ENCODE results near the gene GPM6B. TPM values are rescaled to one million over a fixed set of nuclear protein-coding genes. Genes with fewer than 3 reads are reported as not detected.

GPM6B gene
- total and polyA plus RNA-seq, 2 donors (not counting 3 experiments of a cell fraction or from before 2014, with no cell fraction given), result 0.30 TPM; not detected in 1

GRCh38 chrX:13754765-13755164, 62.1 kb downstream of the GPM6B start:
- Histone ChIP-seq H3K4me1 (ENCODE audit: control insufficient read depth, extremely low read depth, insufficient read depth, low read length) (no peaks in the 10 kb centered on the region), H3K9me3 (replicated peaks; ENCODE audit: control insufficient read depth, insufficient read depth, low read length) (no peaks in the 10 kb centered on the region), H2AFZ (ENCODE audit: low read depth, low read length) (no peak overlapping the region), H3K9ac (replicated peaks; ENCODE audit: extremely low read depth, insufficient read depth, low read length) (no peak overlapping the region), H4K20me1 (replicated peaks; ENCODE audit: control insufficient read depth, extremely low read depth, insufficient read depth, low read length) (no peaks in the 10 kb centered on the region), H3K27ac (ENCODE audit: insufficient read depth, low read depth, low read length) (no peak overlapping the region), H3K36me3 (ENCODE audit: control insufficient read depth in 2 of 2, extremely low read depth in 1 of 2, insufficient read depth in 2 of 2, low read length in 2 of 2) (no peaks in the 10 kb centered on the region), H3K4me3 (replicated peaks in 1 of 3; ENCODE audit: insufficient read depth in 1 of 3, low read depth in 1 of 3, low read length in 3 of 3) (no peak overlapping the region), H3K9me1 (replicated peaks; ENCODE audit: control insufficient read depth, extremely low read depth, insufficient read depth, low read length) (no peaks in the 10 kb centered on the region), H3K79me2 (ENCODE audit: control insufficient read depth, insufficient read depth, low read length) (no peaks in the 10 kb centered on the region), H3K27me3 (ENCODE audit: control insufficient read depth in 2 of 2, insufficient read depth in 2 of 2, low read length in 2 of 2) (no peaks in the 10 kb centered on the region), H3K4me2 (ENCODE audit: insufficient read depth, low read length) (no peak overlapping the region)
- dilution Hi-C loops (cut with MboI; ENCODE audit: extremely low pct_ligation_motif_present, low sequenced_read_pairs), result no loop called here
- no TSS peak for BruUV-seq (replicated peaks)
- ChIA-PET POLR2A (no interaction called here), CTCF (no interaction called here)
- DNase-seq (ENCODE audit: low read depth, low spot score) (no peak), FAIRE-seq (no peak)
- intact Hi-C loops (cut with micrococcal nuclease), result no loop called here
- TF ChIP-seq MYC (IDR thresholded peaks at IDR 0.05; ENCODE audit: low read depth, low read length) (no peak), EZH2 (IDR thresholded peaks at IDR 0.05; ENCODE audit: borderline replicate concordance, low read depth, low read length, severe bottlenecking) (no peak), GATA2 (IDR thresholded peaks at IDR 0.05; ENCODE audit: insufficient read depth, insufficient read length, low read depth, low read length) (no peak), POLR2A (IDR thresholded peaks at IDR 0.05; ENCODE audit: low read depth, low read length) (no peak), JUN (IDR thresholded peaks at IDR 0.05; ENCODE audit: borderline replicate concordance, insufficient read depth, insufficient read length, low read depth) (no peak), FOS (IDR thresholded peaks at IDR 0.05; ENCODE audit: borderline replicate concordance, insufficient read depth, low read length) (no peak), MAX (IDR thresholded peaks at IDR 0.05; ENCODE audit: insufficient read depth, insufficient read length) (no peak), CTCF (IDR thresholded peaks at IDR 0.05; ENCODE audit: extremely low read depth in 1 of 2, insufficient read depth in 1 of 2, low read depth in 1 of 2, low read length in 2 of 2) (no peak), POLR2AphosphoS5 (IDR thresholded peaks at IDR 0.05; ENCODE audit: insufficient read depth, low read depth, low read length) (no peak)
